Measurements from ENCODE around the gene ZNF227. TPM values are rescaled to one million over a fixed set of nuclear protein-coding genes. Genes with fewer than 3 reads are reported as not detected.

The ZNF227 gene
- polyA plus RNA-seq, 1 donor (not counting 4 experiments of a cell fraction or from before 2014, with no cell fraction given): 7.7 TPM

DNA sequence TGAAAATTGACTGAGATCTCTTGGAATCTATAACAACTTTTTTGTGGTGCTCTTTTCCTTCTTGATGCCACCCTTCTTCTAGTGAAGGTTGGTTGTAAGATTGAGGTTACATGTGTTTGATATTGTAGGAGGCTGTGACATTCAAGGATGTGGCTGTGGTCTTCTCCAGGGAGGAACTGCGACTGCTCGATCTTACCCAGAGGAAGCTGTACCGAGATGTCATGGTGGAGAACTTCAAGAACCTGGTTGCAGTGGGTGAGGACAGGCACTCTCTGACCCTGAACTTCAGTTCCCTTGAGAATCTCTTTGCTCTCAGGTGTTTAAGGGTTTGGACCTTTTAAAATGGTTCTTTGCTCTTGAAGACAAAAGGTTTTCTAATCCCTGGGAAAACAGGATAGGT lies 16.0 kb downstream of the ZNF227 start:
- Histone ChIP-seq H3K4me2 (ENCODE audit: control insufficient read depth, extremely low read depth, insufficient read depth, low read depth, low read length) (no peak overlapping the region), H3K4me1 (ENCODE audit: control insufficient read depth, extremely low read depth, insufficient read depth, low read length) (no peaks in the 10 kb centered on the region), H3K79me2 (ENCODE audit: control insufficient read depth, insufficient read depth, low read length) (no peaks in the 10 kb centered on the region), H3K9me3 (ENCODE audit: control insufficient read depth, low read depth, low read length) (no peaks in the 10 kb centered on the region), H3K27ac (ENCODE audit: control insufficient read depth, insufficient read depth, low read length) (no peak overlapping the region), H3K9me1 (ENCODE audit: control insufficient read depth, extremely low read depth, insufficient read depth, low read length) (no peaks in the 10 kb centered on the region), H2AFZ (ENCODE audit: control insufficient read depth, low read length) (no peak overlapping the region), H4K20me1 (ENCODE audit: control insufficient read depth, extremely low read depth, insufficient read depth, low read length) (no peaks in the 10 kb centered on the region), H3K36me3 (ENCODE audit: control insufficient read depth in 2 of 2, extremely low read depth in 1 of 2, insufficient read depth in 2 of 2, low read length in 2 of 2) (peaks cover 3 to 10% of the 10 kb centered on the region in 2 experiments), H3K4me3 (ENCODE audit: control insufficient read depth in 2 of 3, extremely low read depth in 1 of 3, insufficient read depth in 2 of 3, low read depth in 1 of 3, low read length in 3 of 3) (no peak overlapping the region), H3K9ac (ENCODE audit: control insufficient read depth, extremely low read depth, insufficient read depth, low read length) (no peak overlapping the region), H3K27me3 (ENCODE audit: control insufficient read depth, extremely low read depth, insufficient read depth, low read length) (no peaks in the 10 kb centered on the region)
- DNase-seq (ENCODE audit: low read depth, low spot score) (no peak), FAIRE-seq (no peak)
- TF ChIP-seq, protein P1, sequence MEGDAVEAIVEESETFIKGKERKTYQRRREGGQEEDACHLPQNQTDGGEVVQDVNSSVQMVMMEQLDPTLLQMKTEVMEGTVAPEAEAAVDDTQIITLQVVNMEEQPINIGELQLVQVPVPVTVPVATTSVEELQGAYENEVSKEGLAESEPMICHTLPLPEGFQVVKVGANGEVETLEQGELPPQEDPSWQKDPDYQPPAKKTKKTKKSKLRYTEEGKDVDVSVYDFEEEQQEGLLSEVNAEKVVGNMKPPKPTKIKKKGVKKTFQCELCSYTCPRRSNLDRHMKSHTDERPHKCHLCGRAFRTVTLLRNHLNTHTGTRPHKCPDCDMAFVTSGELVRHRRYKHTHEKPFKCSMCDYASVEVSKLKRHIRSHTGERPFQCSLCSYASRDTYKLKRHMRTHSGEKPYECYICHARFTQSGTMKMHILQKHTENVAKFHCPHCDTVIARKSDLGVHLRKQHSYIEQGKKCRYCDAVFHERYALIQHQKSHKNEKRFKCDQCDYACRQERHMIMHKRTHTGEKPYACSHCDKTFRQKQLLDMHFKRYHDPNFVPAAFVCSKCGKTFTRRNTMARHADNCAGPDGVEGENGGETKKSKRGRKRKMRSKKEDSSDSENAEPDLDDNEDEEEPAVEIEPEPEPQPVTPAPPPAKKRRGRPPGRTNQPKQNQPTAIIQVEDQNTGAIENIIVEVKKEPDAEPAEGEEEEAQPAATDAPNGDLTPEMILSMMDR (optimal IDR thresholded peaks at IDR 0.05 in 1 of 3, IDR thresholded peaks at IDR 0.05 in 1 of 3, conservative IDR thresholded peaks at IDR 0.05 in 1 of 3; ENCODE audit: extremely low read depth in 1 of 3, insufficient read depth in 2 of 3, low read length in 3 of 3): no peak
- TF ChIP-seq EZH2 (IDR thresholded peaks at IDR 0.05; ENCODE audit: low read length): no peak
- dilution Hi-C loops (cut with MboI; ENCODE audit: extremely low pct_ligation_motif_present, low sequenced_read_pairs): no loop called here

DNA sequence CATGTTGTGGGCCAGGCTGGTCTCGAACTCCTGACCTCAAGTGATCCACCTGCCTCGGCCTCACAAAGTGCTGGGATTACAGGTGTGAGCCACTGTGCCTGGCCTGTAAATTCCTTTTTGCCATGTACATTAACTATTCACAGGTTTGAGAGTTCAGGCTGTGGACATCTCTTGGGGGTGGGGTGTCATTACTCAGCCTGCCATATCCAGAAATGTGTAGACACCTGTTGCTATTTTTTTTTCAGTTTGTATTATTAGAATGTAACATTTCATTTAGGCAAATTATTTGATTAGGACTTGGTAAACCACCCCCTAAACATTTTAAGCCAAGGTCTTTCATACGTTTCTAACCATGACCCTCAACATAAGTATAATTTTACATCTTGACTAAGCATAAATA lies 20.5 kb downstream of the ZNF227 start:
- Histone ChIP-seq H3K36me3 (ENCODE audit: control insufficient read depth in 2 of 2, extremely low read depth in 1 of 2, insufficient read depth in 2 of 2, low read length in 2 of 2) (peaks cover 17 to 31% of the 10 kb centered on the region in 2 experiments), H3K9me3 (ENCODE audit: control insufficient read depth, low read depth, low read length) (no peaks in the 10 kb centered on the region), H3K27me3 (ENCODE audit: control insufficient read depth, extremely low read depth, insufficient read depth, low read length) (no peaks in the 10 kb centered on the region), H3K79me2 (ENCODE audit: control insufficient read depth, insufficient read depth, low read length) (no peaks in the 10 kb centered on the region), H4K20me1 (ENCODE audit: control insufficient read depth, extremely low read depth, insufficient read depth, low read length) (no peaks in the 10 kb centered on the region), H3K9ac (ENCODE audit: control insufficient read depth, extremely low read depth, insufficient read depth, low read length) (no peak overlapping the region), H3K4me1 (ENCODE audit: control insufficient read depth, extremely low read depth, insufficient read depth, low read length) (no peaks in the 10 kb centered on the region), H2AFZ (ENCODE audit: control insufficient read depth, low read length) (no peak overlapping the region), H3K9me1 (ENCODE audit: control insufficient read depth, extremely low read depth, insufficient read depth, low read length) (no peaks in the 10 kb centered on the region), H3K4me2 (ENCODE audit: control insufficient read depth, extremely low read depth, insufficient read depth, low read depth, low read length) (no peak overlapping the region), H3K27ac (ENCODE audit: control insufficient read depth, insufficient read depth, low read length) (no peak overlapping the region), H3K4me3 (ENCODE audit: control insufficient read depth in 2 of 3, extremely low read depth in 1 of 3, insufficient read depth in 2 of 3, low read depth in 1 of 3, low read length in 3 of 3) (no peak overlapping the region)
- dilution Hi-C loops (cut with MboI; ENCODE audit: extremely low pct_ligation_motif_present, low sequenced_read_pairs): no loop called here
- TF ChIP-seq, protein P1 (optimal IDR thresholded peaks at IDR 0.05 in 1 of 3, IDR thresholded peaks at IDR 0.05 in 1 of 3, conservative IDR thresholded peaks at IDR 0.05 in 1 of 3; ENCODE audit: extremely low read depth in 1 of 3, insufficient read depth in 2 of 3, low read length in 3 of 3): no peak
- TF ChIP-seq EZH2 (IDR thresholded peaks at IDR 0.05; ENCODE audit: low read length): no peak
- FAIRE-seq: no peak
- DNase-seq (ENCODE audit: low read depth, low spot score): no peak

Measured in keratinocyte (primary cell).